Colonic mucosa (tissue), 4 donors: Measurements from ENCODE around the gene SMARCA2. TPM values are rescaled to one million over a fixed set of nuclear protein-coding genes. Genes with fewer than 3 reads are reported as not detected.

Experiments
- DNase-seq: peaks from one replicate; pipeline ENCODE4 v3.0.0-alpha.2; 2020
- H3K27ac ChIP-seq: fragments of 200-600 bp; one replicate; pipeline ENCODE4 v1.8.0; 2021
- H3K27me3 ChIP-seq: fragments of 200-600 bp; one replicate; pipeline ENCODE4 v1.8.0; 2021
- H3K36me3 ChIP-seq: fragments of 200-600 bp; one replicate; pipeline ENCODE4 v1.8.0; 2021
- H3K4me1 ChIP-seq: fragments of 200-600 bp; one replicate; pipeline ENCODE4 v1.8.0; 2021; ENCODE audit warnings: mild to moderate bottlenecking
- H3K4me3 ChIP-seq: fragments of 200-600 bp; one replicate; pipeline ENCODE4 v1.8.0; 2021
- H3K9ac ChIP-seq, 2 donors: one replicate each; pipeline ENCODE4 v1.7.0; 2013; ENCODE audit warnings: control low read depth in 2 of 2, low read depth in 2 of 2, low read length in 2 of 2
- H3K9me3 ChIP-seq: fragments of 200-600 bp; one replicate; pipeline ENCODE4 v1.8.0; 2021
- intact Hi-C: fragments of 100-400 bp; cut with DNase I; formaldehyde crosslinking; loops from one replicate; pipeline ENCODE4 v1.14.1; 2022
- total RNA-seq, 2 donors: library from RNA; stranded (reverse); fragmentation: NEBNext Ultra II Directional in 1 of 2; extraction: Animal tissue kit (Norgen Biotek cat#: 25700) in 1 of 2; gene quantifications; one replicate each; pipeline ENCODE4 v1.2.1, GENCODE V29; 2021
- TF ChIP-seq, protein P1 (sequence below): fragments of 200-600 bp; IDR thresholded peaks from one replicate; pipeline ENCODE4 v1.8.0; 2022; ENCODE audit warnings: antibody characterized with exemption, mild to moderate bottlenecking
- donor health status: healthy.
- donor health status: DM: no; HTN: no; CAD: no.
- donor health status: DM: no; HTN: no; CAD: no.

SMARCA2 gene
- total RNA-seq, 2 donors from 2014 or later: 89.4 to 97.0 TPM

DNA sequence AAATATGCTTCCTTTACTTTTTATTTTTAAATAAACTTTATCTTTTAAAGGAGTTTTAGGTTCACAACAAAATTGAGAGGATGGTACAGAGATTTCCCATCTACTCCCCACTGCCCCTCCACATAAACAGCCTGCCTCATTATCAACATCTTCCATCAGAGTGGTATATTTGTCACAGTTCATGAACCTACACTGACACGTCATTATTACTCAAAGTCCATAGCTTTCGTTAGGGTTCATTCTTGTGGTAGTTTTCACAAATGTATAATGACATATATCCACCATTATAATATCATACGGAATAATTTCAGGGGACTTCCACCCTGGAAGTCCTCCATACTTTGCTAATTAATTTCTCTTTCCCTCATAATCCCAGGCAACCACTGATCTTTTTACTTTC, 204.9 kb downstream of the SMARCA2 start:
- no peaks in the 10 kb centered on the region for H3K9me3 ChIP-seq
- TF ChIP-seq, protein P1, sequence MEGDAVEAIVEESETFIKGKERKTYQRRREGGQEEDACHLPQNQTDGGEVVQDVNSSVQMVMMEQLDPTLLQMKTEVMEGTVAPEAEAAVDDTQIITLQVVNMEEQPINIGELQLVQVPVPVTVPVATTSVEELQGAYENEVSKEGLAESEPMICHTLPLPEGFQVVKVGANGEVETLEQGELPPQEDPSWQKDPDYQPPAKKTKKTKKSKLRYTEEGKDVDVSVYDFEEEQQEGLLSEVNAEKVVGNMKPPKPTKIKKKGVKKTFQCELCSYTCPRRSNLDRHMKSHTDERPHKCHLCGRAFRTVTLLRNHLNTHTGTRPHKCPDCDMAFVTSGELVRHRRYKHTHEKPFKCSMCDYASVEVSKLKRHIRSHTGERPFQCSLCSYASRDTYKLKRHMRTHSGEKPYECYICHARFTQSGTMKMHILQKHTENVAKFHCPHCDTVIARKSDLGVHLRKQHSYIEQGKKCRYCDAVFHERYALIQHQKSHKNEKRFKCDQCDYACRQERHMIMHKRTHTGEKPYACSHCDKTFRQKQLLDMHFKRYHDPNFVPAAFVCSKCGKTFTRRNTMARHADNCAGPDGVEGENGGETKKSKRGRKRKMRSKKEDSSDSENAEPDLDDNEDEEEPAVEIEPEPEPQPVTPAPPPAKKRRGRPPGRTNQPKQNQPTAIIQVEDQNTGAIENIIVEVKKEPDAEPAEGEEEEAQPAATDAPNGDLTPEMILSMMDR: no peak

DNA sequence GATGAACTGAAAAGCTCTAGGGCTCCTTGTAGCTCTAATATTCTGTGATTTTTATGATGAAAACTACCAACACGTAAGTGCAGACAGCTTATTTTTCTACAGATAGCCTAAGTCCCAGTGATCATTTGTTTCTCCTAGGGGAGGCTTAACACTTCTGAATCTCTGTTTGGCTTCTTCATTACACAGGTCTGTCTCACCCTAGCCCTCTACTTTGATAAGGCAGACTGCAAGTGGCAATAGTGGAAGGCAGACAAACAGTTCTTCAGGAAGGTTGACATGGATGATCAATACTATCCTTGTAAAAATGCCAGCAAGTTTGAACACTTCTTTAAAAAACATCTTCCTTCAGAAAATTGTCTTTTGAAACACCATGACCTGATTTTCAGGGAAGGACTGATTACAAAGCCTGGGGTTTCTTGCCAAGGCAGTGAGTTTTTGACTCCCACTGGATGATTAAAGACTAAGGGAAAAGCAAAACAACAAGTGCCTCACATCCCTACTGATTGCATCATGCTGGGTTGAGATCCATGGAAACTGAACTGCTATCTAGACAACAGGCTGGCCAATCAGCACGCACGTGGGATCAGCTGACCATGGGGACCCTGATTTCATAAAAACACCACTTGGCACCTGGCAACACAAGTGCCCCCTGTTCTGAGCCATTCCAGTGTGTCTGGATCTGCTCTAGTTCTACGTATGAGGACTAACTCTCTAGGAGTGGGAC, 212.2 kb downstream of the SMARCA2 start:
- TF ChIP-seq, protein P1: no peak
- no peak for DNase-seq
- H3K36me3 ChIP-seq: no peaks in the 10 kb centered on the region
- no peak overlapping the region for H3K27ac ChIP-seq
- H3K27me3 ChIP-seq: no peaks in the 10 kb centered on the region
- no peaks in the 10 kb centered on the region for H3K9me3 ChIP-seq
- H3K9ac ChIP-seq: no peak overlapping the region
- no peaks in the 10 kb centered on the region for H3K4me1 ChIP-seq
- intact Hi-C loops: no loop called here
- no peak overlapping the region for H3K4me3 ChIP-seq

More for the DNA sequence above, 204.9 kb downstream of the SMARCA2 start:
- intact Hi-C loops: no loop called here
- Histone ChIP-seq H3K4me1 (no peaks in the 10 kb centered on the region), H3K9ac (no peak overlapping the region), H3K4me3 (no peak overlapping the region), H3K27ac (no peak overlapping the region), H3K27me3 (no peaks in the 10 kb centered on the region), H3K36me3 (no peaks in the 10 kb centered on the region)
- DNase-seq: no peak

DNA sequence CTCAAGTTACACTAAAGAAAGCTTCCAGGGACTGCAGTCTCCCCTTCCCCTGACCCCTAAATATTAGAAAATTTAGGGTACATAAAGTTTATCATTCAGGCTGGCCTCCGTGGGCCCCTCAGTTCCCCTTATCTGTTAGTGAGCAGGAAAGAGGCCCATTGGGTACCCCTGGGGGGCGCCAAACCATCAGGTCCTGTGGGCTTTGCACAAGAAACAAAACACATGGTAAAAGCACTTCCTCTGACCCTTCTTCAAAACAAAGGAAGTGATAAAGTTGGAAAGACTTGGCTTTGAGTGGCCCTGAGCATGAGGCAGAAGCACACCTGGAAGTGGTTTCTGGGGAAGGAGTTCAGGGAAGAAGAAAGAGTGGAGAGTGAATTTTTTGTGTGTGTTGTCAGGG, 213.0 kb downstream of the SMARCA2 start:
- Histone ChIP-seq H3K27ac (no peak overlapping the region), H3K27me3 (no peaks in the 10 kb centered on the region), H3K9ac (no peak overlapping the region), H3K4me3 (no peak overlapping the region), H3K9me3 (no peaks in the 10 kb centered on the region), H3K36me3 (no peaks in the 10 kb centered on the region), H3K4me1 (no peaks in the 10 kb centered on the region)
- TF ChIP-seq, protein P1: peak; percentile 23
- DNase-seq: peak; percentile 43
- intact Hi-C loops: no loop called here

DNA sequence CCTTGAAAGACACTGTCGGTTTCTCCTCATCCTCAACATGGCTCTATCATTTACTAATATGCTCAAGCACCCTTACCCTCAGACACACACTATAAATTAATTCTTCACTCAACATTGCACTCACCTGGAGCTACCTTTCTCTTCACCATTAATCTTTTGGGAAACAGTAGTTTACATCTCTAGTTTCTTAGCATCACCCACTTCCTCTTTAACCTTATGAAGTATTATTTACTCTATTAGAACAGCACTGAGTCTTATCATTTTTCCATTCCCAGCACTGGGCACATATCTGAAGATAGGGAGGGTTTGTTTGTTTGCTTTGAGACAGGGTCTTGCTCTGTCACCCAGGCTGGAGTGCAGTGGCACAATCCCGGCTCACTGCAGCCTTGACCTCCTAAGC, 213.5 kb downstream of the SMARCA2 start:
- no peak overlapping the region for H3K9ac ChIP-seq

DNA sequence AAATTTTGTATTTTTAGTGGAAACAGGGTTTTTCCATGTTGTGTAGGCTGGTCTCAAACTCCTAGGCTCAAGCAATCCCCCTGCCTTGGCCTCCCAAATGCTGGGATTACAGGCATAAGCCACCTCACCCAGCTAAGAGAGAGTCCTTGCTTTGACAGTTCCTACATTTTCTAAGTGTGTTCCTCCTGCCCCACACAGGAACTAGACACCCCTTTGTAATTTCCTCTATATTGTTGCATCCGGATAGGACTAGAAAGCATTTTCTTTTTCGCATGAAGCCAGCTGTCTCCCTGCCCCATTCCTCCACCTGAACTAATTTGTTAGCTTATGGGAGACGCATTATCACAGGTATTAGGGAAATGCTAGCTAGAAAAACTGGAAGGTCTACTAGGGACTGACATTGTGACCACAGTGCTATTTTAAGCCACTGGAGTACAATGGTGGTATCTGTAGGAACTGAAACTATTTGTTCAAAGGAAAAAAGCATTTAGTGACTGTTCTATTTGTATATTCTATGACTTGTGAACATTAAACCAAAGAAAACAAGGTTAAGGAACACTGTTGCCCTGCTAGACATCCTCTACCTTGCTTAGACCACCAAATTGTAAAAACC, 214.1 kb downstream of the SMARCA2 start:
- H3K4me3 ChIP-seq: no peak overlapping the region
- no peak overlapping the region for H3K9ac ChIP-seq
- no peak overlapping the region for H3K27ac ChIP-seq
- no peaks in the 10 kb centered on the region for H3K4me1 ChIP-seq
- no peaks in the 10 kb centered on the region for H3K27me3 ChIP-seq
- H3K9me3 ChIP-seq: no peaks in the 10 kb centered on the region
- intact Hi-C loops: no loop called here
- DNase-seq: no peak
- TF ChIP-seq, protein P1: no peak
- no peaks in the 10 kb centered on the region for H3K36me3 ChIP-seq

More for the DNA sequence above, 213.5 kb downstream of the SMARCA2 start:
- H3K36me3 ChIP-seq: no peaks in the 10 kb centered on the region
- DNase-seq: no peak
- H3K27me3 ChIP-seq: no peaks in the 10 kb centered on the region
- H3K4me1 ChIP-seq: no peaks in the 10 kb centered on the region
- intact Hi-C loops: no loop called here
- H3K4me3 ChIP-seq: no peak overlapping the region
- TF ChIP-seq, protein P1: no peak
- H3K9me3 ChIP-seq: no peaks in the 10 kb centered on the region
- H3K27ac ChIP-seq: no peak overlapping the region
